HEK293 (cell line): ENCODE results near the gene BAZ2B.

Experiments
- ZNF10 ChIP-seq: fragments of 450-650 bp; formaldehyde crosslinking; IDR thresholded peaks from 2 replicates; pipeline ENCODE4 v1.5.1; 2017; ENCODE audit warnings: missing biosample characterization, missing genetic modification characterization
- ZNF16 ChIP-seq: fragments of 450-650 bp; formaldehyde crosslinking; IDR thresholded peaks from 2 replicates; pipeline ENCODE4 v1.5.1; 2016; ENCODE audit warnings: low read depth, missing biosample characterization, missing genetic modification characterization
- ZNF571 ChIP-seq: fragments of 450-650 bp; formaldehyde crosslinking; IDR thresholded peaks from 2 replicates; pipeline ENCODE4 v1.5.0; 2017; ENCODE audit warnings: missing biosample characterization, missing genetic modification characterization
- ZNF747 ChIP-seq: fragments of 450-650 bp; formaldehyde crosslinking; IDR thresholded peaks from 2 replicates; pipeline ENCODE4 v1.5.1; 2016; ENCODE audit warnings: missing biosample characterization, missing genetic modification characterization
- ZNF792 ChIP-seq: fragments of 450-650 bp; formaldehyde crosslinking; IDR thresholded peaks from 2 replicates; pipeline ENCODE4 v1.5.1; 2016; ENCODE audit warnings: missing biosample characterization, missing genetic modification characterization
- TF ChIP-seq, protein P1 (sequence below): fragments of 450-650 bp; formaldehyde crosslinking; IDR thresholded peaks from 2 replicates; pipeline ENCODE4 v1.5.1; 2016; ENCODE audit warnings: missing biosample characterization, missing genetic modification characterization
- TF ChIP-seq, protein P2 (sequence below): fragments of 450-650 bp; formaldehyde crosslinking; IDR thresholded peaks from 2 replicates; pipeline ENCODE4 v1.5.1; 2016; ENCODE audit warnings: missing biosample characterization, missing genetic modification characterization
- TF ChIP-seq, protein P3 (sequence below): fragments of 450-650 bp; formaldehyde crosslinking; IDR thresholded peaks from 2 replicates; pipeline ENCODE4 v1.5.1; 2016; ENCODE audit warnings: missing biosample characterization, missing genetic modification characterization

DNA sequence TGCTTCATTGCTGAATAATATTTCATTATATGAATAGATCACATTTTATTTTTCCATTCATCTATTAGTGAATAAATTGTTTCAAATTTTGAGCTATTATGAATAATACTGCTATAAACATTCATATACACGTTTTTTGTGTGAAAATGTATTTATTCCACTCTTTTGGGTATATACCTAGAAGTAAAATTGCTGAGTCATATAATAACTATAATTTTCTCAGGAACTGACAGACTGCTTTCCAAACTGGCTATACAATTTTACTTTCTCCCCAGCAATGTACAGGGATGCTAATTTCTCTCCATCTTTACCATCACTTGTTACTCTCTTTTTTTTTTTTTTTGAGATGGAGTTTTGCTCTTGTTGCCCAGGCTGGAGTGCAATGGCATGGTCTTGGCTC, 35.5 kb upstream of the BAZ2B start:
- TF ChIP-seq, protein P1, sequence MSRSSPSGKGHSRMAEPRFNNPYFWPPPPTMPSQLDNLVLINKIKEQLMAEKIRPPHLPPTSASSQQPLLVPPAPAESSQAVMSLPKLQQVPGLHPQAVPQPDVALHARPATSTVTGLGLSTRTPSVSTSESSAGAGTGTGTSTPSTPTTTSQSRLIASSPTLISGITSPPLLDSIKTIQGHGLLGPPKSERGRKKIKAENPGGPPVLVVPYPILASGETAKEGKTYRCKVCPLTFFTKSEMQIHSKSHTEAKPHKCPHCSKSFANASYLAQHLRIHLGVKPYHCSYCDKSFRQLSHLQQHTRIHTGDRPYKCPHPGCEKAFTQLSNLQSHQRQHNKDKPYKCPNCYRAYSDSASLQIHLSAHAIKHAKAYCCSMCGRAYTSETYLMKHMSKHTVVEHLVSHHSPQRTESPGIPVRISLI (tag by site-specific recombination): no peak
- TF ChIP-seq ZNF747 (tag by site-specific recombination) (no peak), ZNF16 (tag by site-specific recombination) (no peak), ZNF792 (no peak), ZNF571 (no peak), ZNF10 (tag by site-specific recombination) (no peak)
- TF ChIP-seq, protein P2, sequence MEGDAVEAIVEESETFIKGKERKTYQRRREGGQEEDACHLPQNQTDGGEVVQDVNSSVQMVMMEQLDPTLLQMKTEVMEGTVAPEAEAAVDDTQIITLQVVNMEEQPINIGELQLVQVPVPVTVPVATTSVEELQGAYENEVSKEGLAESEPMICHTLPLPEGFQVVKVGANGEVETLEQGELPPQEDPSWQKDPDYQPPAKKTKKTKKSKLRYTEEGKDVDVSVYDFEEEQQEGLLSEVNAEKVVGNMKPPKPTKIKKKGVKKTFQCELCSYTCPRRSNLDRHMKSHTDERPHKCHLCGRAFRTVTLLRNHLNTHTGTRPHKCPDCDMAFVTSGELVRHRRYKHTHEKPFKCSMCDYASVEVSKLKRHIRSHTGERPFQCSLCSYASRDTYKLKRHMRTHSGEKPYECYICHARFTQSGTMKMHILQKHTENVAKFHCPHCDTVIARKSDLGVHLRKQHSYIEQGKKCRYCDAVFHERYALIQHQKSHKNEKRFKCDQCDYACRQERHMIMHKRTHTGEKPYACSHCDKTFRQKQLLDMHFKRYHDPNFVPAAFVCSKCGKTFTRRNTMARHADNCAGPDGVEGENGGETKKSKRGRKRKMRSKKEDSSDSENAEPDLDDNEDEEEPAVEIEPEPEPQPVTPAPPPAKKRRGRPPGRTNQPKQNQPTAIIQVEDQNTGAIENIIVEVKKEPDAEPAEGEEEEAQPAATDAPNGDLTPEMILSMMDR: no peak
- TF ChIP-seq, protein P3, sequence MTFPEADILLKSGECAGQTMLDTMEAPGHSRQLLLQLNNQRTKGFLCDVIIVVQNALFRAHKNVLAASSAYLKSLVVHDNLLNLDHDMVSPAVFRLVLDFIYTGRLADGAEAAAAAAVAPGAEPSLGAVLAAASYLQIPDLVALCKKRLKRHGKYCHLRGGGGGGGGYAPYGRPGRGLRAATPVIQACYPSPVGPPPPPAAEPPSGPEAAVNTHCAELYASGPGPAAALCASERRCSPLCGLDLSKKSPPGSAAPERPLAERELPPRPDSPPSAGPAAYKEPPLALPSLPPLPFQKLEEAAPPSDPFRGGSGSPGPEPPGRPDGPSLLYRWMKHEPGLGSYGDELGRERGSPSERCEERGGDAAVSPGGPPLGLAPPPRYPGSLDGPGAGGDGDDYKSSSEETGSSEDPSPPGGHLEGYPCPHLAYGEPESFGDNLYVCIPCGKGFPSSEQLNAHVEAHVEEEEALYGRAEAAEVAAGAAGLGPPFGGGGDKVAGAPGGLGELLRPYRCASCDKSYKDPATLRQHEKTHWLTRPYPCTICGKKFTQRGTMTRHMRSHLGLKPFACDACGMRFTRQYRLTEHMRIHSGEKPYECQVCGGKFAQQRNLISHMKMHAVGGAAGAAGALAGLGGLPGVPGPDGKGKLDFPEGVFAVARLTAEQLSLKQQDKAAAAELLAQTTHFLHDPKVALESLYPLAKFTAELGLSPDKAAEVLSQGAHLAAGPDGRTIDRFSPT (tag by site-specific recombination): no peak
